Fibroblast of skin of right quadriceps (primary cell): ENCODE measurements around the gene C1QTNF12.

Experiments
- DNase-seq: peaks from one replicate; pipeline ENCODE4 v3.0.0-alpha.2; 2013

Gene C1QTNF12

DNA sequence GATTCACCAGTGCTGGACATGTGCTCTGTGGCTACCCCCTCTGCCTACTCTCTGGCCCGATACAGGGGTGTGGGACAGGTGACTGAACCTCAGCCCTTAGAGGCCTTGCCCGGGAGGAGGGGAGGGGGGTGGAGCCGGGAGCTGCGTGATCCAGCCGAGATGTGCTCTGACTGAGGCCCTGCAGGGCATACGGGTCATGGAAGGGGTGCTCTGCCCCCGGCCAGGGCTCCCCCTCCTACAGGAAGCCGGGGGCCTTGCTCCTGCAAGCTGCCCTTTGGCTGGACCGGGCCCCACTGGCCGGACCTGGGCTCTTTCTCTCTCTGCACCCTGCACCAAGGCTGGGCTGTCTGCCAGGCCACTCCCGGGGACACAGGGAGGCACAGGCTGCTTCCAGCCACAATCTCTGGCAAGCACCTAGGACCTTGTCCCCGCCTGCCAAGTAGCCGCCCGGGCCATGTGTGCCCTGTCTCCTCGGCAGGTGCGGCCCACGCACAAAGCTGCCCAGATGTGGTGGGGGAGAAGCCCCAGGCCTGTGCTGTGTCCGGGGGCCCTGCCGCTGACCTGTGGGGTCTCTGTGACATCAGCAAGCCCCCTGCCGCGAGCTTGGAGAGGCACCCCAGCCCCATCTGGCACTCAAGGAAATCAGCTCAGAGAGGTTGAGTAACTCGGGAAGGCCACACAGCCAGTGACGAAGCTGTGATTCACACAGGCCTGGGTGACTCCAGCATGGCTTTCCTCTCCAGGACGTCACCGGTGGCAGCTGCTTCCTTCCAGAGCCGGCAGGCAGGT, 35.2 kb upstream of the C1QTNF12 start:
- DNase-seq, result no peak

DNA sequence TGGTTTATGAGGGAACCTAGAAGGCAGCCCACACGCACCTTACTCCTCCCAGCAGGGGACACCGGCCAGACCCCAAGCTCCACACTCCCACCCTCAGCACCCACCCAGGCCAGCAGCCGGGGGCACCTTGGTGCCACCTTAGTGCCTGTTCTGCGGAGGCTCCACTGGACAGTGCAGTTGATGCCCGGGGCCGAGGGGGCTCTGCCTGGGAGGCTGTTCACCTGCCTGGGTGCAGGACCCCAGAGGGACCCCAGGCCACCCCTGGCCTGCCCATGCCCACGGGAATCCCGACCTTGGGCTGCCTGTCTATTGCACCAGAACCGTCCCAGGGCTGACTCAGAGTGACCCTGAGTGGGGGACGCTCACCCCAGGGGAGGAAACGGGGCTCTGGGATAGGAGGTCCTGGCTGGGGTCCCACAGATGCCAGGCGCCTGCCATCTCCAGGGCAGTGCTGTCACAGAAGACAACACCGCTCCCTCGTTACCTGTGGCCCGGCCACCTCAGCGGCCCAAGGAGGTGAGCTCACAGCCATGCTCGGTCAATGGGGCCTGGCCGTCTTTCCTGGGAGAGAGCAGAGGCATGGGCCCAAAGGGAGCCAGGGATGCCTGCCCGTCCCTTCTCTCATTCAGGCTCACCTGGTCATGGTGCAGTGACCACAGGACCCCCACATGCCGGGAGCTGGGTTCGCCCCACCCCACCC, 34.4 kb upstream of the C1QTNF12 start:
- DNase-seq, result no peak

GRCh38 chr1:1279028-1279427, 32.5 kb upstream of the C1QTNF12 start:
- no peak for DNase-seq

GRCh38 chr1:1278620-1279019, 32.1 kb upstream of the C1QTNF12 start:
- no peak for DNase-seq

DNA sequence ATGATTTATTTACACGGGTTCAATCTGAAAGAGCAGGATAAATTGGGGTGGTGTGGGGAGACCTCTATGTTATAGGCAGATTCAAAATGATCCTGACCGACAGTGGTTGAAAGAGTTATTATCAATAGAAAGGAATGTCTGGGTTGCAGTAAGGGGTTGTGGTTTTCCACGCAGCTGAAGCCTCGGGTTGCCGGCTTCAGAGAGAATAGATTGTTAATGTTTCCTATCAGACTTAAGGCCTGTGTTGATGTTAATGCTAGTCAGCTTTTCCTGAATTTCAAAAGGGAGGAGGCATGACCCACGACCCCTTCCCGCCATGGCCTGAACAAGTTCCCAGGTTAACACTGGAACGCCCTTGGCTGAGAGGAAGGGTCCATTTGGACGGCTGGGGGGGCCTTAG, 29.3 kb upstream of the C1QTNF12 start:
- DNase-seq, result no peak

DNA sequence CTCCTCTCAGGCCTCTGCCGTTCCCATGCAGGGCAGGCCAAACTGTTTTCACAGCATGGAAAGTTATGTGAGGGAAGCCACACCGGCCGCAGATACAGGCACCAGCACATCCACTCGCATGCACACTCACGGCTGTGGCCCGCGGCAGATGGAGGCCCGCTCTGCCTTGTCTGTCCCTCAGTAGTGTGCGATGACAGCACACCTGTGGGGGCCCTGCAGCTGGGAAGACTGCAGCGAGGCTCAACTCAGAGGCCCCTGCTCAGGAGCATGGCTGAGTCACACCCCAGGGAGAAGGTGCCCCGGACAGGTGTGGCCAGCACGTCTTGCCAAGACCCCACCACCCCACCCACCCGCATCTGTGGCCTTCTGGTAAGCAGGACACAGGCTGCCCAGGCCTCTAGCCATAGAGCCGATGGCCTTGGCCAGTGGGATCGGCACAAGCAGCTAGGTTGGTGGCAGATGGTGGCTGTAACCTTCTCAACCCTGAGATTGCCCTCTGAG, 28.5 kb upstream of the C1QTNF12 start:
- no peak for DNase-seq

GRCh38 chr1:1274299-1274930, 27.9 kb upstream of the C1QTNF12 start:
- DNase-seq, result no peak

DNA sequence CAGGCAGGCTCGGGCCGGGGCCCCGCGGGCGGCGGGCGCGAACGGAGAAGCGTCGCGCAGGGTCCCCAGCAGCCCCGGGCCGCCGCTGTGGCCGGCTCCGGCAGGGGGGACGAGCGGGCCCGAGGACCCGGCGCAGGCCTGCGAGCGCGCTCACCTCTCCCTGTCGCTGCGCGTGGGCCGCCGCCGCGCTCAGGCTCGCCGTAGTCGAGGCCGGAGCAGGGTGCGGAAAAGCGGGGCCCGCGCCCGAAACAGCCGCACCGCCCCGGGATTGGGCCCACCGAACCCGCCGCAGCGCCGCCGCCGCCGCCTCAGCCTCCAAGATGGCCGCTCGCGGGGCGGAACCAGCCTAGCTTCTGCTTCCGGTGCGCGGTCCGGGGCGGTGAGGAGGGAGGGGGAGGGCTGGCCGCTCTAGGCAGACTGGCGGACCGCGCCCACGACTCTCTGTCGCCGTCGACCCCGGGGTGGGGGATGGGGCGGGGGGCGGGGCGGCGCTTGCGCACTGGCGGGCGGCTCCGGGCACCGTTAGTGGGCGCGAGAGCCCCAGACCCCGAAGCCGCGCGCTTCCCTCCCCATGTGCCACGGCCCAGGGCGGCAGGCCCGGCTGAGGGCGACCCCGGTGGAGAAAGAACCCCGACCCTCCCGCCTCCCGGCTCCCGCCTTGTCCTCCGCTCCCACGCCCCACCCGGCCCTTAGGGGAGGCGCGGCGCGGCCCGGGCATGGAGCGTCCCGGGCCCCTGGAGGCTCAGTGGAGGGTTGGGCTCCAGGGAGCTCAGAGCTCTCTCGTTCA, 27.2 kb upstream of the C1QTNF12 start, which contains the start of gene UBE2J2:
Gene UBE2J2, minus strand, starts transcription at position 343 of the 787 bp plus-strand sequence. CDS start 5,862 bp downstream, outside the sequence.
- DNase-seq, result peak; percentile 90

DNA sequence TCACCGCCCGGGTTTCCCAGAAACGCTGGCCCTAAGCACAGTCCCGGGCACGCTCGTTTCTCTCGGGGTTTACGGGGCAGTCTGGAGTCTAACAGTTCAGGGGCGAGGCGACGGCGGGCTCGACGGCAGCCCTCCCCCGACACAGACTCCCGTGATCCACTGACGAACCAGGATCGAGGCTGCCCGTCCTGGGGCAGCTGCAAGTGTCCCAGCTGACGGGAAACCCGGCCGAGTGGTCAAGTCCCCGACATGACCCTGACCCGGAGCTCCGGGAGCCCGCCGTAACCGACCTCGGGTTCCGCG, 26.6 kb upstream of the C1QTNF12 start:
- no peak for DNase-seq

GRCh38 chr1:1272341-1273208, 26.1 kb upstream of the C1QTNF12 start:
- DNase-seq, result no peak

DNA sequence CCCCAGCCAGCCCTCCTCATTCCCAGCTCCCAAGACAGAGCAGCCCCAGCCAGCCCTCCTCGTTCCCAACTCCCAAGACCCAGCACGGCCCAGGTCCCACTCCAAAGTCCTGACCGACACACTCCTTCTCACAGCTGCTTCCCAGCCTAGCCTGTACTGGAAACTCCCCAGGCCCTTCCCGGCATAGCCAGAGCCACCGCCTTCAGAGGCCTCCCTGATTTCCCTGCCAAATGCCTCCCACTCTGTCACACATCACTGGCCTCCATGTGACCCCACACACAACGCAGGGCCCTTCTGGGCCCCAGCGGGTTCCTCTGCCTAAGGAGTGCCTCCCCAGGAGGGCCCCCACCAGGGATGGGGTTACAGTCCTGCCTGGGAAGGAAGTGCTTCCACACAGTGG, 24.3 kb upstream of the C1QTNF12 start:
- DNase-seq, result no peak

GRCh38 chr1:1268284-1268682, 21.8 kb upstream of the C1QTNF12 start:
- DNase-seq, result no peak

GRCh38 chr1:1267488-1268283, 21.2 kb upstream of the C1QTNF12 start:
- no peak for DNase-seq

DNA sequence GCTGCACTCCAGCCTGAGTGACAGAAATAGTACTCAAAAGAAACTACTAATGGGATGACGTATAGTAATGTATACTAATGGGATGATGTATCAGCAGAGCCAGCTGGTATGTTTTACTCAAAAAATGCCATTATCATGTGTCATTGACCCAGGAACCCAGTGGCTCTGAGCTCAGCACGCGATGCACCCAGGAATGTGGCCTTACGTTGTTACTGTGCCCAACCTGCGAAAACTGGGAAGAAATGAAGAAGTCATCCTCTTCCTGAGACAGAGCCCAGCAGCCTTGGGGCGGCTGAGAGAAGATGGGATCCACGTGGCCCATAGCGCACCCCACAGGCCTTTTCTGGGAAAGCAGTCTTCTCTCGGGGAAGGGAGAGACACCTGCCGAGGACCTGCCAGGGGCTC, 18.3 kb upstream of the C1QTNF12 start:
- peak; percentile 99 for DNase-seq

- DNase-seq, result no peak
These were observed 17.5 kb upstream of the C1QTNF12 start for GRCh38 chr1:1264026-1264425.

DNA sequence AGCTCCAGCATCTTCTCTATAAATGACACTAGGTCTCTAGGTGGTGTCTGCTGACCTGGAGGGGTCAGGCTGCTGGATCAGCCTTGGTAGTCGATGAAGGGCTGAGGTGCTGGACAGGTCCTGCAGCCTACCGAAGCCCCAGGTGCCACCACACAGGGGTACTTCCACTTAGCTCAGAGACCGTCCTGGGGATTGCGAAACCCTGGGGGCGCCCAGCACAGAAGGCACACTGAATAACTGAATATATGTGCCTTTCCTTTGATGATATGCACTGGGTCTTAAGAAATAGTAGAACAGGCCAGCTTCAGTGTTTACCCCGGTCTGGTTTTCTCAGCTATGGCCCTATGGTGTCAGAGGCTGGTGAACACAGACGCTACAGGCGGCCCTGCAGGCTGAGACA, 16.2 kb upstream of the C1QTNF12 start:
- DNase-seq, result no peak

GRCh38 chr1:1262071-1262470, 15.5 kb upstream of the C1QTNF12 start:
- DNase-seq, result no peak

DNA sequence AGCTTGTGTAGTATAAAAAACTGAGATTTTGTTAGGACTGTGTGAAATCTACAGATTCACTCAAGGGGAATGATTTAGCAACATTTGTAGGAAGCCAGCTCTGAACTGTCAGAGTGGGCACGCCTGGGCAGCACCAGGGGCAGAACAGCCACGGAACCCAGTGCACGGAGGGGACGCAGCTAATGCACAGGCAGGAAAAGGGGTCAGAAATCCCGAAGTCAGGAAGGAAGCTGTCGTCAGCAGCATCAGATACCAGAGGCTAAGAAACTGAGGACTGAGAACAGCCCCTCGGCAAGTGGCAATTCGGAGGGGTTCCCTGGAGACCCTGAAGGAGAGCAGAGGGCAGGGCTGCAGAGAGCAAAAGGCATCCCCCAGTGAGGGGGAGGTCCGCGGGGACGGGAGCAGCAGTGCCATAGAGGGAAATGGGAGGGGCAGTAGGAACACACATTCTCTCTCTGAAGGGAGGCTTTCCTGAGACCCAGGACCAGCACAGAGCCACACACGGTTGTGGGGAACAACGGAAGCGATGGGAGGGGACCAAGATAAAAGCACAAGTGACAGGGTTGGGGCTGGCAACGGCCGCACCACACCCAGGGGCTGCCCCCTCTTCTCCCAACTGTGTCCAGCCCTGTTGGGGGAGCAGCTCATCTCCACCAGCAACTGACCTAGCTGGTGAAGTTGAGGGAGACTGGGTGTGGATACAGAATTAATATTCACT, 14.5 kb upstream of the C1QTNF12 start:
- no peak for DNase-seq

- no peak for DNase-seq
These were observed 13.6 kb upstream of the C1QTNF12 start for GRCh38 chr1:1259951-1260600.

DNA sequence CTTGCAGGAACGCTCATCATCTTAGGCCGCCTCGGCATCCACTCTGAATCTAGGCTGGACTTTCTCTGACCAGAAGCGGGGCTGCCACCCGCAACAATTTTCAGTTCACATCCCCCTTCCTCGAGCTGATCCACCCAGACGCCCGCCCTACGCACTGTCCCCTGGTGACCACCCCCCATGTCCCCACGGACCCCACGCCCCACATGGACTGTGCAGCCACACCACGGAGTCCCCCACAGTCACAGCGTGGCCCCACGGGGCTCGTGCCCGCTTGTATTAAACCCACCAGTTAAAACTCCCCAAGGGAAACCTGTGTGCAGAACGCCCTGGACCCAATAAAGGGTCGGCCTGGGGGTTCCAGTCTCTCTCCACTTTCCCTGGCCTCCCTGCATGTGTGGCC, 13.0 kb upstream of the C1QTNF12 start:
- DNase-seq, result no peak
